Parathyroid adenoma (tissue), 2 donors: ENCODE measurements around the gene TCF7L2.

Source experiments
- H2AFZ ChIP-seq: fragments of 300-600 bp; sonication (generic); one replicate; pipeline ENCODE4 v1.7.0; 2017; ENCODE audit warnings: antibody characterized with exemption, mild to moderate bottlenecking
- H3K27ac ChIP-seq: fragments of 300-600 bp; sonication (generic); one replicate; pipeline ENCODE4 v1.7.0; 2017
- H3K27me3 ChIP-seq: fragments of 300-600 bp; sonication (generic); one replicate; pipeline ENCODE4 v1.7.0; 2017; ENCODE audit warnings: low read length; ENCODE audit not compliant: control insufficient read depth, insufficient read depth
- H3K36me3 ChIP-seq: fragments of 300-600 bp; sonication (generic); one replicate; pipeline ENCODE4 v1.7.0; 2017; ENCODE audit warnings: low read length; ENCODE audit not compliant: control insufficient read depth, insufficient read depth
- H3K4me1 ChIP-seq: fragments of 300-600 bp; sonication (generic); one replicate; pipeline ENCODE4 v1.7.0; 2017; ENCODE audit warnings: control low read depth
- H3K4me2 ChIP-seq: fragments of 300-600 bp; sonication (generic); one replicate; pipeline ENCODE4 v1.7.0; 2017; ENCODE audit warnings: low read length
- H3K4me3 ChIP-seq: fragments of 300-600 bp; sonication (generic); one replicate; pipeline ENCODE4 v1.7.0; 2017; ENCODE audit warnings: low read depth, low read length
- H3K79me2 ChIP-seq: fragments of 300-600 bp; sonication (generic); one replicate; pipeline ENCODE4 v1.7.0; 2017; ENCODE audit warnings: control low read depth
- H3K9ac ChIP-seq: fragments of 300-600 bp; sonication (generic); one replicate; pipeline ENCODE4 v1.7.0; 2017; ENCODE audit warnings: mild to moderate bottlenecking
- H3K9me3 ChIP-seq: fragments of 300-600 bp; sonication (generic); one replicate; pipeline ENCODE4 v1.7.0; 2017; ENCODE audit warnings: low read length; ENCODE audit not compliant: control insufficient read depth
- CTCF ChIP-seq: fragments of 300-600 bp; sonication (generic); IDR thresholded peaks from one replicate; pipeline ENCODE4 v1.7.0; 2017; ENCODE audit warnings: antibody characterized with exemption, mild to moderate bottlenecking
- donor health status: primary hyperparathyroidism.

The TCF7L2 gene

GRCh38 chr10:113093188-113094113, 143.4 kb downstream of the TCF7L2 start:
- Histone ChIP-seq H3K27me3 (no peaks in the 10 kb centered on the region), H3K9ac (no peak overlapping the region), H3K4me1 (no peaks in the 10 kb centered on the region), H3K4me2 (no peak overlapping the region), H3K36me3 (no peaks in the 10 kb centered on the region), H3K79me2 (no peaks in the 10 kb centered on the region), H3K27ac (no peak overlapping the region), H2AFZ (no peak overlapping the region), H3K4me3 (no peak overlapping the region), H3K9me3 (no peaks in the 10 kb centered on the region)
- TF ChIP-seq CTCF: no peak

- no peak overlapping the region for H3K9ac ChIP-seq
- H3K36me3 ChIP-seq: no peaks in the 10 kb centered on the region
- no peaks in the 10 kb centered on the region for H3K9me3 ChIP-seq
- H3K27me3 ChIP-seq: no peaks in the 10 kb centered on the region
- no peak overlapping the region for H3K4me3 ChIP-seq
- no peak overlapping the region for H3K27ac ChIP-seq
- no peak for TF ChIP-seq CTCF
- H2AFZ ChIP-seq: no peak overlapping the region
- H3K79me2 ChIP-seq: no peaks in the 10 kb centered on the region
- no peaks in the 10 kb centered on the region for H3K4me1 ChIP-seq
- no peak overlapping the region for H3K4me2 ChIP-seq
Observed at GRCh38 chr10:113094114-113094486, 144.1 kb downstream of the TCF7L2 start.

DNA sequence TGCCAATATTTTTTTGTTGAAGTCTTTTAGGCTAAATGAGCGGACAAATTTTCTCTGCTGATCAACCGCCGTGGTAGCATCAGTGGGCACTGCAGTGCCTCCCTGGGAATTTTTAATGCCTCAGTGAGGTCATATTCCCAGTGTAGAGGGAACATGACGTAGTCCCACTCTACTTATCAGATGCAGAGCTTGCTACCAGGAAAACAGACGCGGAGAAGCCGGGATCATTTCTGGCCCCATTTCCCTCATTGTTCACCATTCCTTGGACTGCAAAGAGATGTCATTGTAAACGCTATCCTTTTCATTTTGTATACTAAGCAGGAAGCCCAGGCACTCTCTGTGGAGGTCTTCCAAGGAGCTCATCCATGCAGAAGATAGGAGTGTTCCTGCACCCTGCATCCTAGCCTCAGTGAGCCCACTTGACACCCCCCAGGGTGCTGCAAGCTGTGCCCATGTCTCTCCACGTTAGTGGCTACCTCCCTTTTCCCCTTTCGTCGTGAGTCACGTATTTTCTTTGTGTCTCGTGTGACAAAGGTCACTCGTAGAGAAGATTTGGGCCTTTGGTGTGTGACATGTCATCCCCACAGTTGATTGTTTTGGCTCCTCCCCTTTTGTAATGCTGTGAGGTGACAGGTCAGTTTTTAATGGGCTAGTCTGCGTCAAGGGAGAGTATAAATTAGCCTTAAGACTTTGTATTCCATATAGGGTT, 145.5 kb downstream of the TCF7L2 start:
- Histone ChIP-seq H2AFZ (no peak overlapping the region), H3K9me3 (no peaks in the 10 kb centered on the region), H3K4me2 (no peak overlapping the region), H3K79me2 (no peaks in the 10 kb centered on the region), H3K36me3 (no peaks in the 10 kb centered on the region), H3K27me3 (no peaks in the 10 kb centered on the region), H3K27ac (no peak overlapping the region), H3K4me3 (no peak overlapping the region), H3K4me1 (peaks cover 5% of the 10 kb centered on the region), H3K9ac (no peak overlapping the region)
- TF ChIP-seq CTCF: no peak

GRCh38 chr10:113096128-113096996, 146.3 kb downstream of the TCF7L2 start:
- peaks cover 5% of the 10 kb centered on the region for H3K4me1 ChIP-seq
- H3K27me3 ChIP-seq: no peaks in the 10 kb centered on the region
- H3K4me3 ChIP-seq: no peak overlapping the region
- no peaks in the 10 kb centered on the region for H3K36me3 ChIP-seq
- TF ChIP-seq CTCF: no peak
- no peak overlapping the region for H2AFZ ChIP-seq
- H3K9ac ChIP-seq: no peak overlapping the region
- H3K27ac ChIP-seq: no peak overlapping the region
- no peaks in the 10 kb centered on the region for H3K9me3 ChIP-seq
- H3K79me2 ChIP-seq: peaks cover 5% of the 10 kb centered on the region
- H3K4me2 ChIP-seq: no peak overlapping the region
